SU-DHL-6 (cell line): ENCODE results near the gene WWOX.

Experiments used
- CTCF ChIP-seq: fragments of 200-600 bp; sonication (generic); IDR thresholded peaks from one replicate; pipeline ENCODE4 v1.5.1; 2017; ENCODE audit warnings: antibody characterized with exemption, mild to moderate bottlenecking, low read length, moderate library complexity; ENCODE audit not compliant: insufficient read depth, poor library complexity, severe bottlenecking
- EZH2phosphoT487 ChIP-seq: fragments of 200-600 bp; sonication (generic), shearing (Covaris generic); conservative IDR thresholded peaks from 2 replicates; pipeline ENCODE4 v1.6.1; 2018; ENCODE audit warnings: mild to moderate bottlenecking, antibody characterized with exemption, low read length, moderate library complexity, mixed read lengths

GRCh38 chr16:78556421-78556820 is 457.0 kb downstream of the WWOX start:
- TF ChIP-seq CTCF (no peak), EZH2phosphoT487 (no peak)
